ENCODE data around the gene G3BP2. TPM values are rescaled to one million over a fixed set of nuclear protein-coding genes. Genes with fewer than 3 reads are reported as not detected.
"Not testable (repeated sequence)": the region's sequence is repeated elsewhere in the genome, so short reads cannot be mapped to it uniquely, and the experiment has no call there.

The G3BP2 gene
- total RNA-seq, 4 donors from 2014 or later = 51.5 to 90.2 (median 65.1) TPM

- no peak for DNase-seq
- 54 to 70% methylated on average over 4 of the region's 4 CpGs for WGBS, 2 donors
- no peak for TF ChIP-seq POLR2A (IDR thresholded peaks at IDR 0.05)
- TF ChIP-seq, protein P1, sequence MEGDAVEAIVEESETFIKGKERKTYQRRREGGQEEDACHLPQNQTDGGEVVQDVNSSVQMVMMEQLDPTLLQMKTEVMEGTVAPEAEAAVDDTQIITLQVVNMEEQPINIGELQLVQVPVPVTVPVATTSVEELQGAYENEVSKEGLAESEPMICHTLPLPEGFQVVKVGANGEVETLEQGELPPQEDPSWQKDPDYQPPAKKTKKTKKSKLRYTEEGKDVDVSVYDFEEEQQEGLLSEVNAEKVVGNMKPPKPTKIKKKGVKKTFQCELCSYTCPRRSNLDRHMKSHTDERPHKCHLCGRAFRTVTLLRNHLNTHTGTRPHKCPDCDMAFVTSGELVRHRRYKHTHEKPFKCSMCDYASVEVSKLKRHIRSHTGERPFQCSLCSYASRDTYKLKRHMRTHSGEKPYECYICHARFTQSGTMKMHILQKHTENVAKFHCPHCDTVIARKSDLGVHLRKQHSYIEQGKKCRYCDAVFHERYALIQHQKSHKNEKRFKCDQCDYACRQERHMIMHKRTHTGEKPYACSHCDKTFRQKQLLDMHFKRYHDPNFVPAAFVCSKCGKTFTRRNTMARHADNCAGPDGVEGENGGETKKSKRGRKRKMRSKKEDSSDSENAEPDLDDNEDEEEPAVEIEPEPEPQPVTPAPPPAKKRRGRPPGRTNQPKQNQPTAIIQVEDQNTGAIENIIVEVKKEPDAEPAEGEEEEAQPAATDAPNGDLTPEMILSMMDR (IDR thresholded peaks at IDR 0.05) = no peak
- H3K27ac ChIP-seq = no peak overlapping the region
- intact Hi-C loops (cut with DNase I) = no loop called here
- no peak overlapping the region for H3K4me3 ChIP-seq
- peaks cover 0 to 16% (median 0%) of the 10 kb centered on the region in 3 donors for H3K36me3 ChIP-seq
- no peaks in the 10 kb centered on the region for H3K27me3 ChIP-seq
- no peaks in the 10 kb centered on the region for H3K9me3 ChIP-seq
- H3K4me1 ChIP-seq = peaks cover 7 to 62% (median 20%) of the 10 kb centered on the region in 3 donors
Observed at GRCh38 chr4:75666299-75666698, 6.9 kb downstream of the G3BP2 start.

GRCh38 chr4:75664604-75665003 is 8.6 kb downstream of the G3BP2 start:
- peaks cover under 1 to 47% (median 10%) of the 10 kb centered on the region in 3 donors for H3K4me1 ChIP-seq
- H3K4me3 ChIP-seq; H3K9me3 ChIP-seq; H3K27me3 ChIP-seq; DNase-seq; intact Hi-C loops (cut with DNase I); H3K27ac ChIP-seq: not testable (repeated sequence)
- peaks cover 0 to 33% (median 0%) of the 10 kb centered on the region in 3 donors for H3K36me3 ChIP-seq
- 92 to 100% methylated on average over 2 of the region's 3 CpGs for WGBS, 2 donors

- Histone ChIP-seq H3K36me3 (peaks cover 0 to 48% (median 3%) of the 10 kb centered on the region in 3 donors), H3K9me3 (no peaks in the 10 kb centered on the region), H3K27ac (no peak overlapping the region), H3K27me3 (no peaks in the 10 kb centered on the region), H3K4me3 (no peak overlapping the region), H3K4me1 (peaks cover 0 to 39% (median 4%) of the 10 kb centered on the region in 3 donors)
- intact Hi-C loops (cut with DNase I) = no loop called here
- WGBS, 2 donors = 90 to 97% methylated on average over 2 of the region's 2 CpGs
- no peak for DNase-seq
- TF ChIP-seq, protein P1 (IDR thresholded peaks at IDR 0.05) = no peak
- TF ChIP-seq POLR2A (IDR thresholded peaks at IDR 0.05) = no peak
Observed at GRCh38 chr4:75662626-75663025, 10.6 kb downstream of the G3BP2 start.

DNA sequence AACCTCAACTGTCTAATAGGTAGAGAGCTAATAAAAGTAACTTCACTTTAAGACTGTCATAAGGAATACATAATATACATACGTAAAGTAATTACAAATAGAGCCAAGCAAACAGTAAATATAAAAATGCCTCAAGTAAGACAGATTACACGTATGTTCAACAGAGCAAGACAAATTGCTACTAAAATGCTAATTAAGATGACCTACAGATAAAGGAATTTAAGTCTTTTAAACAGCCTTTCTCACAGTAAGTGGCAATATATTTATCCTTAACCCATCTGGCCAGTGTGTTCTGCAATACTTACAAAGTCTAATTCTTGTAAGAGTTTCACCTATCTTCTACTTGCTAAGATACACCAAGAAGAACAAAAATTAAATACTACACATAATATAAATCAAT is 12.7 kb downstream of the G3BP2 start:
- no peak for DNase-seq
- Histone ChIP-seq H3K27ac (no peak overlapping the region), H3K9me3 (no peaks in the 10 kb centered on the region), H3K4me1 (peaks cover 0 to 24% (median 4%) of the 10 kb centered on the region in 3 donors), H3K27me3 (no peaks in the 10 kb centered on the region), H3K4me3 (no peak overlapping the region), H3K36me3 (peaks cover 0 to 60% (median 3%) of the 10 kb centered on the region in 3 donors)
- intact Hi-C loops (cut with DNase I) = no loop called here
- 53 to 68% methylated on average over 2 of the region's 2 CpGs for WGBS, 2 donors
- TF ChIP-seq, protein P1 (IDR thresholded peaks at IDR 0.05) = no peak
- no peak for TF ChIP-seq POLR2A (IDR thresholded peaks at IDR 0.05)

DNA sequence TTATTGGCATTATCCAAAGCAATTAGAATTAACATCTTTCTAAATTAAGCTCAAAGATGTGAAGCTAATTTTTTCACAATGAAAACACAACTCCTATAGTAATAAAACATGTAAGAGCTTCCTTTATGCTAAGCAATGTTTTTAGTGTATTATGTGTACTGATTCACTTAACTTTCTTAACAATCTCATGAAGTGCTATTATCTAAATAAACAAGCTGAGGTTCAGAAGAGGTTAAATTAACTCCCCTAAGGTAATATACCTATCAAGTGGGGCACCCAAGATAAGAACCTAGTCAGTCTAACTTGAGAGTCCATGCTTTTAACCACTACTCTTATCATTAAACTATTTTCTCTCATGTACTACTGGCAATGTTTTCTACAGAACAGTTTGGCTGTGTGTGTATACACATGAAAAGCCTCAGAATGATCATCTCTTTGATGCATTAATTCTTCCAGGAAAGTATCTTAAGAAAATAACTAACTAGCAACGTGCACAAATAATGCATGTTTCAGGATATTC is 13.6 kb downstream of the G3BP2 start:
- WGBS, 2 donors = 78 to 80% methylated on average over 1 of the region's 1 CpG
- no peak overlapping the region for H3K27ac ChIP-seq
- H3K4me1 ChIP-seq = peaks cover 0 to 24% (median 3%) of the 10 kb centered on the region in 3 donors
- peaks cover 0 to 69% (median 3%) of the 10 kb centered on the region in 3 donors for H3K36me3 ChIP-seq
- no peak overlapping the region for H3K4me3 ChIP-seq
- no peaks in the 10 kb centered on the region for H3K27me3 ChIP-seq
- no peaks in the 10 kb centered on the region for H3K9me3 ChIP-seq
- no peak for DNase-seq
- intact Hi-C loops (cut with DNase I) = no loop called here
- TF ChIP-seq, protein P1 (IDR thresholded peaks at IDR 0.05) = no peak
- TF ChIP-seq POLR2A (IDR thresholded peaks at IDR 0.05) = no peak

- H3K4me3 ChIP-seq = no peak overlapping the region
- H3K9me3 ChIP-seq = no peaks in the 10 kb centered on the region
- H3K27me3 ChIP-seq = no peaks in the 10 kb centered on the region
- DNase-seq = no peak
- intact Hi-C loops (cut with DNase I) = no loop called here
- whole genome bisulfite sequencing, 2 donors = 67 to 78% methylated on average over 4 of the region's 4 CpGs
- H3K36me3 ChIP-seq = peaks cover 0 to 76% (median 3%) of the 10 kb centered on the region in 3 donors
- H3K27ac ChIP-seq = no peak overlapping the region
- TF ChIP-seq POLR2A (IDR thresholded peaks at IDR 0.05) = no peak
- TF ChIP-seq, protein P1 (IDR thresholded peaks at IDR 0.05) = no peak
- H3K4me1 ChIP-seq = peaks cover 0 to 25% (median 0%) of the 10 kb centered on the region in 3 donors
Observed at GRCh38 chr4:75658876-75659275, 14.3 kb downstream of the G3BP2 start.

Measured in esophagus squamous epithelium (tissue), 5 donors.